HCT116 (cell line): Measurements from ENCODE around the gene CCSER1. TPM values are rescaled to one million over a fixed set of nuclear protein-coding genes. Genes with fewer than 3 reads are reported as not detected.

Experiments
- ATAC-seq: fragments of 200-7000 bp; cut with Tn5 transposase; 2 replicates; pipeline ENCODE4 v1.9.1; 2020; ENCODE audit warnings: mild to moderate bottlenecking, moderate library complexity
- BruUV-seq: library from RNA; stranded (reverse); fragments of 400-500 nt; replicated peaks from 2 replicates; lab custom pipeline; 2021; lab: Mats Ljungman, UMichigan
- CTCF ChIA-PET: fragments of 300-600 bp; sonication (Branson Sonifier 250); formaldehyde crosslinking; loops from one replicate; lab custom pipeline; 2021; ENCODE audit warnings: antibody characterized with exemption; lab: Charles Lee
- POLR2A ChIA-PET: fragments of 300-600, 350-600 bp; sonication (Branson Sonifier 250); formaldehyde crosslinking; loops from one replicate; lab custom pipeline; 2021; ENCODE audit warnings: antibody characterized with exemption; lab: Charles Lee
- RAD21 ChIA-PET, 2 experiments: fragments of 300-600 bp; sonication (Branson Sonifier 250); formaldehyde crosslinking; loops; one replicate each; lab custom pipeline; 2023; ENCODE audit warnings: low total read pairs in 2 of 2; ENCODE audit not compliant: uncharacterized antibody in 2 of 2, unreplicated experiment in 2 of 2, low non-redundant PET in 1 of 2; lab: Charles Lee
- DNase-seq: peaks from one replicate; pipeline ENCODE4 v3.0.0-alpha.2; 2010; ENCODE audit warnings: low read depth, low spot score
- H2AFZ ChIP-seq: fragments of 200-600 bp; shearing (Covaris generic), sonication (generic); 2 replicates; pipeline ENCODE4 v1.6.1; 2017; ENCODE audit warnings: low read depth, mixed run types, mixed read lengths, antibody characterized with exemption, low read length; ENCODE audit not compliant: poor library complexity, severe bottlenecking
- H3K27ac ChIP-seq: 2 replicates; pipeline ENCODE4 v1.5.1; 2012; ENCODE audit warnings: low read depth, low read length
- H3K27me3 ChIP-seq: fragments of 200-600 bp; sonication (generic); 2 replicates; pipeline ENCODE4 v1.6.1; 2016; ENCODE audit warnings: mixed run types, low read length, mixed read lengths; ENCODE audit not compliant: insufficient read depth
- H3K36me3 ChIP-seq, 2 experiments: fragments of 200-500 bp in 1 of 2; fragments of 200-600 bp in 1 of 2; sonication (Bioruptor generic) in 1 of 2; sonication (generic) in 1 of 2; 2 replicates each; pipeline versions ENCODE4 v1.5.1 to v1.6.1; 2014 to 2016; ENCODE audit warnings: low read length in 2 of 2, inconsistent platforms in 1 of 2, mixed read lengths in 1 of 2, mixed run types in 1 of 2; ENCODE audit not compliant: insufficient read depth in 2 of 2, control insufficient read depth in 1 of 2
- H3K4me1 ChIP-seq, 2 experiments: fragments of 200-600 bp in 1 of 2; sonication (generic) in 1 of 2; 2 replicates each; pipeline versions ENCODE4 v1.5.1 to v1.6.1; 2012 to 2017; ENCODE audit warnings: low read length in 2 of 2, inconsistent platforms in 1 of 2, mild to moderate bottlenecking in 1 of 2, mixed read lengths in 1 of 2, mixed run types in 1 of 2, moderate library complexity in 1 of 2; ENCODE audit not compliant: insufficient read depth in 2 of 2, control insufficient read depth in 1 of 2
- H3K4me2 ChIP-seq: fragments of 200-600 bp; sonication (generic); 2 replicates; pipeline ENCODE4 v1.6.1; 2017; ENCODE audit warnings: mixed run types, low read length, mixed read lengths
- H3K4me3 ChIP-seq, 2 experiments: fragments of 200-600 bp in 1 of 2; sonication (generic) in 1 of 2; replicated peaks in 1 of 2; 2 replicates each; pipeline ENCODE4 v1.5.1; 2011 to 2016; ENCODE audit warnings: low read length in 2 of 2, control low read depth in 1 of 2, low read depth in 1 of 2, mild to moderate bottlenecking in 1 of 2, mixed read lengths in 1 of 2, mixed run types in 1 of 2
- H3K79me2 ChIP-seq: fragments of 200-600 bp; sonication (generic); 2 replicates; pipeline ENCODE4 v1.6.1; 2017; ENCODE audit warnings: mild to moderate bottlenecking, mixed run types, low read length, moderate library complexity, mixed read lengths; ENCODE audit not compliant: insufficient read depth
- H3K9ac ChIP-seq: fragments of 200-600 bp; sonication (generic); 2 replicates; pipeline ENCODE4 v1.6.1; 2016; ENCODE audit warnings: low read length, mixed read lengths
- H3K9me2 ChIP-seq: fragments of 200-600 bp; sonication (generic), shearing (Covaris generic); 2 replicates; pipeline ENCODE4 v1.6.1; 2017; ENCODE audit warnings: mixed run types, mild to moderate bottlenecking, moderate library complexity; ENCODE audit not compliant: insufficient read depth
- H3K9me3 ChIP-seq, 2 experiments: fragments of 200-500 bp in 1 of 2; fragments of 200-600 bp in 1 of 2; sonication (Bioruptor generic) in 1 of 2; sonication (generic) in 1 of 2; 2 replicates each; pipeline ENCODE4 v1.6.1; 2014 to 2017; ENCODE audit warnings: low read length in 2 of 2, mixed read lengths in 2 of 2, inconsistent platforms in 1 of 2, low read depth in 1 of 2, mild to moderate bottlenecking in 1 of 2, mixed run types in 1 of 2, moderate library complexity in 1 of 2; ENCODE audit not compliant: control insufficient read depth in 1 of 2, insufficient read depth in 1 of 2
- H4K20me1 ChIP-seq: fragments of 200-600 bp; sonication (generic), shearing (Covaris generic); 2 replicates; pipeline ENCODE4 v1.6.1; 2017; ENCODE audit warnings: mixed run types, mild to moderate bottlenecking, moderate library complexity; ENCODE audit not compliant: insufficient read depth
- CBX3 ChIP-seq: IDR thresholded peaks from 2 replicates; pipeline ENCODE4 v1.6.1; 2012; ENCODE audit warnings: low read depth
- CEBPB ChIP-seq: IDR thresholded peaks from 2 replicates; pipeline ENCODE4 v1.6.1; 2012; ENCODE audit warnings: low read depth
- EGR1 ChIP-seq: IDR thresholded peaks from 2 replicates; pipeline ENCODE4 v1.6.1; 2012; ENCODE audit warnings: low read depth
- ELF1 ChIP-seq: IDR thresholded peaks from 2 replicates; pipeline ENCODE4 v1.6.1; 2012; ENCODE audit warnings: low read depth, borderline replicate concordance
- EZH2 ChIP-seq: fragments of 200-600 bp; sonication (generic); IDR thresholded peaks from 2 replicates; pipeline ENCODE4 v1.6.1; 2017; ENCODE audit warnings: antibody characterized with exemption, mixed run types
- JUND ChIP-seq: IDR thresholded peaks from 2 replicates; pipeline ENCODE4 v1.6.1; 2012
- POLR2AphosphoS5 ChIP-seq: IDR thresholded peaks from 2 replicates; pipeline ENCODE4 v1.6.1; 2011; ENCODE audit warnings: mild to moderate bottlenecking, low read depth, low read length, moderate library complexity
- SP1 ChIP-seq: IDR thresholded peaks from 2 replicates; pipeline ENCODE4 v1.6.1; 2012; ENCODE audit warnings: low read depth
- TCF7L2 ChIP-seq: IDR thresholded peaks from 2 replicates; pipeline ENCODE4 v1.7.0; 2011; ENCODE audit warnings: borderline replicate concordance, inconsistent platforms; ENCODE audit not compliant: insufficient read depth, insufficient read length; ENCODE audit errors: extremely low read depth
- ZNF274 ChIP-seq: fragments of 200-500 bp; sonication (Bioruptor generic); IDR thresholded peaks from 2 replicates; pipeline ENCODE4 v1.6.1; 2014; ENCODE audit warnings: mild to moderate bottlenecking, low read depth, low read length, inconsistent platforms
- intact Hi-C: fragments of 100-400 bp; cut with micrococcal nuclease; formaldehyde crosslinking; loops from 2 replicates; pipeline ENCODE4 v1.10.0; 2022
- total RNA-seq: library from RNA; stranded (reverse); gene quantifications from one replicate; pipeline ENCODE4 v1.2.1, GENCODE V29; 2021; ENCODE audit not compliant: unreplicated experiment
- TF ChIP-seq, protein P1 (sequence below): IDR thresholded peaks from 2 replicates; pipeline ENCODE4 v1.6.1; 2012; ENCODE audit warnings: low read depth
- TF ChIP-seq, protein P2 (sequence below): IDR thresholded peaks from 2 replicates; pipeline ENCODE4 v1.6.1; 2012

The CCSER1 gene
- total RNA-seq, 1 experiment from 2014 or later = 6.7 TPM

DNA sequence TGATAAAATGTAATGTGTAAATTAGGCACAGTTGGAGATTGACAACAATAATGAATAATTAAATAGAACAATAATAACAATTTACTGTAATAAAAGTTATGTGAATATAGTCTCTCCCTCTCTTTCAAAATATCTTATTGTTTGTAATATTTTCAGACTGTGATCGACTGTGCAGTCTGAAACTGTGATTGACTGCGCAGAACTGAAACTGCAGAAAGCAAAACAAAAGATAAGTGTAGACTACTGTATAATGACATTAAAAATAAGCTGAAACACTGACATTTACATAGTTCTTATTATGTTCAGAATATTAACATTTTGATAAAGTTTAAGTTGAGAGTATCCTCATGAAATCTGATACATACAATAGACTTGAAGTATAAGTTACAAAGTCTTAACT, 371.0 kb downstream of the CCSER1 start:
- POLR2A ChIA-PET = no interaction called here
- H3K27ac ChIP-seq = no peak overlapping the region

More for the DNA sequence above, 371.0 kb downstream of the CCSER1 start:
- CTCF ChIA-PET = no interaction called here
- H3K4me1 ChIP-seq = no peaks in the 10 kb centered on the region
- H3K4me2 ChIP-seq = no peak overlapping the region
- no peaks in the 10 kb centered on the region for H3K9me3 ChIP-seq
- intact Hi-C loops = no loop called here
- no peaks in the 10 kb centered on the region for H3K36me3 ChIP-seq
- H3K79me2 ChIP-seq = no peaks in the 10 kb centered on the region
- DNase-seq (no peak), ATAC-seq (no peak)
- no peaks in the 10 kb centered on the region for H3K9me2 ChIP-seq
- no peak overlapping the region for H3K4me3 ChIP-seq
- H3K9ac ChIP-seq = no peak overlapping the region
- H2AFZ ChIP-seq = no peak overlapping the region
- H3K27me3 ChIP-seq = no peaks in the 10 kb centered on the region
- H4K20me1 ChIP-seq = no peaks in the 10 kb centered on the region
- BruUV-seq = no TSS peak
- RAD21 ChIA-PET = no interaction called here
- TF ChIP-seq JUND (no peak), POLR2AphosphoS5 (no peak), TCF7L2 (no peak), CBX3 (no peak), EZH2 (no peak), CEBPB (no peak), ZNF274 (no peak), SP1 (no peak), ELF1 (no peak), EGR1 (no peak)
- TF ChIP-seq, protein P1, sequence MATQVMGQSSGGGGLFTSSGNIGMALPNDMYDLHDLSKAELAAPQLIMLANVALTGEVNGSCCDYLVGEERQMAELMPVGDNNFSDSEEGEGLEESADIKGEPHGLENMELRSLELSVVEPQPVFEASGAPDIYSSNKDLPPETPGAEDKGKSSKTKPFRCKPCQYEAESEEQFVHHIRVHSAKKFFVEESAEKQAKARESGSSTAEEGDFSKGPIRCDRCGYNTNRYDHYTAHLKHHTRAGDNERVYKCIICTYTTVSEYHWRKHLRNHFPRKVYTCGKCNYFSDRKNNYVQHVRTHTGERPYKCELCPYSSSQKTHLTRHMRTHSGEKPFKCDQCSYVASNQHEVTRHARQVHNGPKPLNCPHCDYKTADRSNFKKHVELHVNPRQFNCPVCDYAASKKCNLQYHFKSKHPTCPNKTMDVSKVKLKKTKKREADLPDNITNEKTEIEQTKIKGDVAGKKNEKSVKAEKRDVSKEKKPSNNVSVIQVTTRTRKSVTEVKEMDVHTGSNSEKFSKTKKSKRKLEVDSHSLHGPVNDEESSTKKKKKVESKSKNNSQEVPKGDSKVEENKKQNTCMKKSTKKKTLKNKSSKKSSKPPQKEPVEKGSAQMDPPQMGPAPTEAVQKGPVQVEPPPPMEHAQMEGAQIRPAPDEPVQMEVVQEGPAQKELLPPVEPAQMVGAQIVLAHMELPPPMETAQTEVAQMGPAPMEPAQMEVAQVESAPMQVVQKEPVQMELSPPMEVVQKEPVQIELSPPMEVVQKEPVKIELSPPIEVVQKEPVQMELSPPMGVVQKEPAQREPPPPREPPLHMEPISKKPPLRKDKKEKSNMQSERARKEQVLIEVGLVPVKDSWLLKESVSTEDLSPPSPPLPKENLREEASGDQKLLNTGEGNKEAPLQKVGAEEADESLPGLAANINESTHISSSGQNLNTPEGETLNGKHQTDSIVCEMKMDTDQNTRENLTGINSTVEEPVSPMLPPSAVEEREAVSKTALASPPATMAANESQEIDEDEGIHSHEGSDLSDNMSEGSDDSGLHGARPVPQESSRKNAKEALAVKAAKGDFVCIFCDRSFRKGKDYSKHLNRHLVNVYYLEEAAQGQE = no peak
- TF ChIP-seq, protein P2, sequence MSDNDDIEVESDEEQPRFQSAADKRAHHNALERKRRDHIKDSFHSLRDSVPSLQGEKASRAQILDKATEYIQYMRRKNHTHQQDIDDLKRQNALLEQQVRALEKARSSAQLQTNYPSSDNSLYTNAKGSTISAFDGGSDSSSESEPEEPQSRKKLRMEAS = no peak
